H9 (cell line): ENCODE data around the gene NDUFB10. TPM values are rescaled to one million over a fixed set of nuclear protein-coding genes. Genes with fewer than 3 reads are reported as not detected.

ENCODE experiments used
- DNase-seq: peaks from one replicate; pipeline ENCODE4 v3.0.0-alpha.2; 2017
- H2AFZ ChIP-seq: one replicate; pipeline ENCODE4 v1.6.1; 2013; ENCODE audit warnings: mild to moderate bottlenecking, low read length, control low read depth, moderate library complexity
- H2AK5ac ChIP-seq: 2 replicates; pipeline ENCODE4 v1.6.1; 2013; ENCODE audit warnings: low read length, control low read depth, mixed read lengths; ENCODE audit not compliant: insufficient read length
- H2BK120ac ChIP-seq: one replicate; pipeline ENCODE4 v1.6.1; 2013; ENCODE audit warnings: low read depth, mild to moderate bottlenecking, low read length, control low read depth, inconsistent platforms; ENCODE audit not compliant: poor library complexity, severe bottlenecking
- H2BK12ac ChIP-seq: 2 replicates; pipeline ENCODE4 v1.6.1; 2013; ENCODE audit warnings: low read length, control low read depth, mixed read lengths, low read depth; ENCODE audit not compliant: insufficient read length
- H2BK15ac ChIP-seq: 2 replicates; pipeline ENCODE4 v1.6.1; 2013; ENCODE audit warnings: low read depth, low read length, control low read depth
- H2BK20ac ChIP-seq: one replicate; pipeline ENCODE4 v1.6.1; 2013; ENCODE audit warnings: low read depth, mild to moderate bottlenecking, low read length, control low read depth, inconsistent platforms; ENCODE audit not compliant: poor library complexity, severe bottlenecking
- H2BK5ac ChIP-seq: 2 replicates; pipeline ENCODE4 v1.6.1; 2013; ENCODE audit warnings: low read length, control low read depth, mixed read lengths; ENCODE audit not compliant: insufficient read length
- H3K14ac ChIP-seq: 2 replicates; pipeline ENCODE4 v1.6.1; 2013; ENCODE audit warnings: low read length, control low read depth; ENCODE audit not compliant: insufficient read depth
- H3K18ac ChIP-seq: 2 replicates; pipeline ENCODE4 v1.6.1; 2013; ENCODE audit warnings: low read depth, mild to moderate bottlenecking, mixed read lengths, low read length, control low read depth; ENCODE audit not compliant: insufficient read length
- H3K23ac ChIP-seq: 2 replicates; pipeline ENCODE4 v1.6.1; 2013; ENCODE audit warnings: low read length, control low read depth, mixed read lengths, low read depth; ENCODE audit not compliant: insufficient read length
- H3K23me2 ChIP-seq: 2 replicates; pipeline ENCODE4 v1.6.1; 2013; ENCODE audit warnings: low read depth, mild to moderate bottlenecking, mixed read lengths, low read length, control low read depth; ENCODE audit not compliant: insufficient read length, poor library complexity, severe bottlenecking
- H3K27ac ChIP-seq: 2 replicates; pipeline ENCODE4 v1.5.1; 2013; ENCODE audit warnings: low read length, control low read depth, mixed read lengths, low read depth; ENCODE audit not compliant: insufficient read length
- H3K27me3 ChIP-seq: 2 replicates; pipeline ENCODE4 v1.6.1; 2013; ENCODE audit warnings: low read length, control low read depth, inconsistent platforms; ENCODE audit not compliant: insufficient read depth
- H3K4ac ChIP-seq: 2 replicates; pipeline ENCODE4 v1.6.1; 2013; ENCODE audit warnings: low read depth, mild to moderate bottlenecking, control low read depth, inconsistent platforms, low read length, moderate library complexity
- H3K4me1 ChIP-seq: 2 replicates; pipeline ENCODE4 v1.6.1; 2013; ENCODE audit warnings: low read length, control low read depth, inconsistent platforms; ENCODE audit not compliant: insufficient read depth
- H3K4me2 ChIP-seq: 2 replicates; pipeline ENCODE4 v1.6.1; 2013; ENCODE audit warnings: low read length, control low read depth, mixed read lengths; ENCODE audit not compliant: insufficient read length, insufficient read depth
- H3K56ac ChIP-seq: 2 replicates; pipeline ENCODE4 v1.6.1; 2013; ENCODE audit warnings: low read depth, mild to moderate bottlenecking, mixed read lengths, low read length, control low read depth; ENCODE audit not compliant: insufficient read length
- H3K79me1 ChIP-seq: 2 replicates; pipeline ENCODE4 v1.6.1; 2013; ENCODE audit warnings: low read depth, mild to moderate bottlenecking, moderate library complexity, low read length, control low read depth, inconsistent platforms; ENCODE audit not compliant: insufficient read depth, poor library complexity, severe bottlenecking
- H3K79me2 ChIP-seq: 2 replicates; pipeline ENCODE4 v1.6.1; 2013; ENCODE audit warnings: low read length, control low read depth, inconsistent platforms; ENCODE audit not compliant: insufficient read depth
- H3K9ac ChIP-seq: 2 replicates; pipeline ENCODE4 v1.6.1; 2013; ENCODE audit warnings: low read length, control low read depth, mixed read lengths; ENCODE audit not compliant: insufficient read length; ENCODE audit errors: extremely low read depth
- H3K9me3 ChIP-seq: one replicate; pipeline ENCODE4 v1.6.1; 2013; ENCODE audit warnings: low read depth, low read length, inconsistent platforms; ENCODE audit not compliant: control insufficient read depth
- H3T11ph ChIP-seq: one replicate; pipeline ENCODE4 v1.6.1; 2013; ENCODE audit warnings: mild to moderate bottlenecking, low read length, control low read depth, inconsistent platforms
- H4K20me1 ChIP-seq: one replicate; pipeline ENCODE4 v1.6.1; 2013; ENCODE audit not compliant: control insufficient read depth, insufficient read length, insufficient read depth
- H4K5ac ChIP-seq: 2 replicates; pipeline ENCODE4 v1.6.1; 2013; ENCODE audit warnings: low read depth, mild to moderate bottlenecking, mixed read lengths, low read length, control low read depth; ENCODE audit not compliant: insufficient read length
- H4K8ac ChIP-seq: replicated peaks from 2 replicates; pipeline ENCODE4 v1.6.1; 2013; ENCODE audit warnings: low read length, control low read depth, mixed read lengths, low read depth; ENCODE audit not compliant: insufficient read length
- H4K91ac ChIP-seq: 2 replicates; pipeline ENCODE4 v1.6.1; 2013; ENCODE audit warnings: low read depth, mild to moderate bottlenecking, moderate library complexity, mixed read lengths, low read length, control low read depth; ENCODE audit not compliant: insufficient read length
- H3K27ac Mint-ChIP-seq, 3 experiments: 2 replicates in 2 of 3; 3 replicates in 1 of 3; pipeline ENCODE4 v1.8.0; 2020 to 2021; ENCODE audit warnings: mixed read lengths in 3 of 3, mild to moderate bottlenecking in 1 of 3, moderate library complexity in 1 of 3
- H3K27me3 Mint-ChIP-seq: 2 replicates; pipeline ENCODE4 v1.8.0; 2021; ENCODE audit warnings: low read depth, mild to moderate bottlenecking, moderate library complexity, mixed read lengths
- H3K36me3 Mint-ChIP-seq, 3 experiments: 2 replicates in 2 of 3; 3 replicates in 1 of 3; pipeline ENCODE4 v1.8.0; 2020 to 2021; ENCODE audit warnings: low read depth in 3 of 3, mixed read lengths in 3 of 3; ENCODE audit not compliant: insufficient read depth in 1 of 3
- H3K4me1 Mint-ChIP-seq, 2 experiments: 2 replicates each; pipeline ENCODE4 v1.8.0; 2020; ENCODE audit warnings: mixed read lengths in 2 of 2
- H3K4me3 Mint-ChIP-seq, 2 experiments: 2 replicates in 1 of 2; 3 replicates in 1 of 2; pipeline ENCODE4 v1.8.0; 2020 to 2021; ENCODE audit warnings: mild to moderate bottlenecking in 2 of 2, mixed read lengths in 2 of 2, moderate library complexity in 1 of 2
- H3K9me3 Mint-ChIP-seq, 2 experiments: 2 replicates in 1 of 2; 3 replicates in 1 of 2; pipeline ENCODE4 v1.8.0; 2020; ENCODE audit warnings: mild to moderate bottlenecking in 2 of 2, mixed read lengths in 2 of 2, moderate library complexity in 1 of 2
- CTCF ChIP-seq: fragments of 200-600 bp; sonication (generic); conservative IDR thresholded peaks from 3 replicates; pipeline ENCODE4 v1.8.0; 2021; ENCODE audit warnings: antibody characterized with exemption, mild to moderate bottlenecking
- WGBS: extraction: QIAGEN DNeasy Blood & Tissue Kit; methylation state at CpG from one replicate; pipeline ENCODE4 v1.1.7; 2013; ENCODE audit warnings: missing lambda C conversion rate, low lambda C conversion rate, mixed read lengths; ENCODE audit not compliant: insufficient read length; ENCODE audit errors: extremely low coverage; 5-methylcytosine and 5-hydroxymethylcytosine counted together
- total RNA-seq: library from RNA; stranded (reverse); gene quantifications from 2 replicates; pipeline ENCODE4 v1.2.1, GENCODE V29; 2021

NDUFB10 gene
- total RNA-seq, 1 experiment from 2014 or later = 191 TPM

GRCh38 chr16:1976951-1977874 is 17.9 kb downstream of the NDUFB10 start:
- Histone ChIP-seq H2BK12ac (no peak overlapping the region), H3K23ac (no peak overlapping the region), H2AK5ac (no peak overlapping the region), H2BK120ac (no peak overlapping the region), H3K4me1 (no peaks in the 10 kb centered on the region), H2BK15ac (no peak overlapping the region), H4K20me1 (no peaks in the 10 kb centered on the region), H2BK5ac (no peak overlapping the region), H3K27me3 (peaks cover 17% of the 10 kb centered on the region), H3K14ac (no peak overlapping the region), H3K4ac (no peak overlapping the region), H3K27ac (no peak overlapping the region), H3K56ac (no peak overlapping the region), H3K18ac (no peak overlapping the region), H3T11ph (no peak overlapping the region), H3K9ac (no peak overlapping the region), H3K4me2 (no peak overlapping the region), H3K79me1 (peaks cover 5% of the 10 kb centered on the region), H2BK20ac (no peak overlapping the region), H4K5ac (no peak overlapping the region), H2AFZ (no peak overlapping the region), H3K9me3 (no peaks in the 10 kb centered on the region), H3K23me2 (peaks cover 17% of the 10 kb centered on the region), H4K8ac (no peak overlapping the region), H3K79me2 (peaks cover 6% of the 10 kb centered on the region; the same call in 1 of the 2 replicates), H4K91ac (no peak overlapping the region)
- H3K4me3 Mint-ChIP-seq = no peak overlapping the region
- H3K27me3 Mint-ChIP-seq = peaks cover 29% of the 10 kb centered on the region
- no peak for DNase-seq
- no CpG with 5 or more reads among the region's 33 CpGs for WGBS
- no peak overlapping the region for H3K27ac Mint-ChIP-seq
- H3K4me1 Mint-ChIP-seq = peaks cover 12 to 16% of the 10 kb centered on the region in 2 experiments
- H3K9me3 Mint-ChIP-seq = no peaks in the 10 kb centered on the region
- no peak for TF ChIP-seq CTCF
- H3K36me3 Mint-ChIP-seq = peaks cover 10 to 27% (median 23%) of the 10 kb centered on the region in 3 experiments
